HG03575 (cell line): ENCODE data around the gene EDARADD.

Experiments used
- ATAC-seq: cut with Tn5 transposase; IDR thresholded peaks from one replicate; pipeline ENCODE4 v1.9.1; 2021; ENCODE audit not compliant: unreplicated experiment, insufficient number of reproducible peaks, low FRiP score; ENCODE audit errors: extremely low read depth

The EDARADD gene

DNA sequence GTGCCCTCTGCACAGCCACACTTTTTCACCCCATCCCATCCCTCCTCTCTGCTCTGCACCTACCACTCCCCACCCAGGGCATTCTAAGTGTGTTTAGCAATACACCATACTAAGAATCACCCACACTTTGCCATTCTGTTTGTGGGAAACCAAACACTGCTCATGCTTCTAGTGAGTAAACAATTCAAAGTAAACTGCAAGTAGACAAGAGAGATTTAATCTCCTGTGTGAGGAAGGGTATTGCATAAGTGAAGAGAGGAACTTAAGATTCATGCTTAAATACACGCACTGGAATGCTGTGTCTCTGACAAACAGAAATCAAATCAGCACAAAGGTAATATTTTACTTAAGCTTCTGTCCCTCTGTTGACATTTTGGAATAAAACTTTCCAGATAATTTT is 4.8 kb upstream of the EDARADD start:
- ATAC-seq, result no peak

- ATAC-seq, result no peak
Observed at GRCh38 chr1:236391008-236391407, 3.1 kb upstream of the EDARADD start.

GRCh38 chr1:236392182-236392581 is 1.9 kb upstream of the EDARADD start:
- ATAC-seq, result no peak

DNA sequence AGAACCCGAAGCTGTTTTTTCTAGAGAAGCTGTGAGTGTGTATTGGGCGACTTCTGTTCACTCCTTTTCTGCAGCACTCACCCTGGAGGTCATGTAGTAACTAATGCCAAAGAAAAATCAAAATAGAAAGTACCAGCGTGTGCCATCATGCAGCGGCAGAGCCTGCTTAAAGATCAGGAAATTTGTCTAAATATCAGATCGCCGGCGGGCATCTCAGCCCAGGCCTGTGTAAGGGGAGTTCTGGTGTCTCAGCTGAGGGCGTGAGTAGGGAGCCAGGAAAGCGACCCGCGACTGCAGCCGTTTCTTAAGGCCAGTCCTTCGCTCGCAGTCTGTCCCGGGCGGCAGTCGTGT is 768 bp downstream of the EDARADD start:
- no peak for ATAC-seq

GRCh38 chr1:236395230-236395946 is 1.3 kb downstream of the EDARADD start:
- no peak for ATAC-seq

- no peak for ATAC-seq
Observed at GRCh38 chr1:236395947-236396664, 2.0 kb downstream of the EDARADD start.

DNA sequence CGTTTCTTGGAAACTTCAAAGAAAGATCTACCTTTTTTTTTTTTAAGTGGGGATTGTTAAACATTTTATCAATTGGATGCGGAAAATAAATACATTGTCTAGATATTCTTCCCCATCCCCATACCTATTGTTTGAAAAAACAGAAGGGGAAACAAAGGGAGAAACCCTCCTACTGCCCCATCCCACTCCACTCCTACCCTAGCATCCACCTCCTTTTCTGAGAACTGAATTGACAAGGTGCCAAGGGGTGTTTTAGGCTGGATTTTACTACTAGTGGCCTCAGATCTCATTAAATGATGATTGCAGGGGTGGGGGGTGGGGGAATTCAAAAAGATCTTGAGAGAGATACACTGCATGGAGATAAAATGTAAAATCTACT is 2.6 kb downstream of the EDARADD start:
- ATAC-seq, result no peak

DNA sequence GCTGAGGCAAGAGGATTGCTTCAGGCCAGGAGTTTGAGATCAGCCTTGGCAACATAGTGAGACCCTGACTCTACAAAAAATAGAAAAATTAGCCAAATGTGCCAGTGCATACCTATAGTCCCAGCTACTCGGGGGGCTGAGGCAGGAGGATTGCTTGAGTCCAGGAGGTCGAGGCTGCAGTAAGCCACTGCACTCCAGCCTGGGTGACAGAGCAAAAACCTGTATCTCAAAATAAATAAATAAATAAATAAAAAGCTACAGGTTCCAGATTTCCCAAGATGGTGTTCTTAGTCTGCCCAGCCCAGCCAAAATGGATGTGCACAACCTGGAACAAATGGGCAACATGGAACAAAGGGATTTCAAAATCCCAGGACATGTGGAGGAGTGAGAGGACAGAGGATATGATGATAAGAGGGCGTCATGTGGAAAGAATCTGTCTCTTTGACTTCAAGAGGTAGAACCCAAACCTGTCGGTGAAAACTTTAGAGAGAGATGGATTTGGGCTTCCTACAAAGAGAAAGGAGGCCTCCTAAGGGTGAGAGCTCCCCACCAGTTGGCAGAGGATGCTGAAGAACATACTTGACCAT is 3.2 kb downstream of the EDARADD start:
- ATAC-seq, result no peak

DNA sequence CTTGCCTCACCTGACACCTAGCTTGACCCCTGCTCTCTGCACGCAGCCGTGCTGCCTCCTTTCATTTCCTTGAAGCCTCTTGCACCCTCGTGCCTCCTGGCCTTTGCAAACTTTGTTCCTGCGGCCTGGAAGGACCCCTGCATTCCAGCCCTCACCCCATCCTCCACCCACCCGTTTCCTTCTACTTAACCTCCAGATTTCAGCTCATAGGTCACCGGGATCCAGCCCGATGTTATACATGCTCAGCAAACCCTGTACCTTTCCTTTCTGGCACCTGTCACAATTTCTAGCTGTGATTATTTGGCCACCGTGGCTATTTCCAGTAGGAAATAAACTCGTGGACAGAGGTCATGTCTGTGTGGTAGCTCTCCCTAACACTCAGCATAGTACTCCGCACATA is 4.5 kb downstream of the EDARADD start:
- no peak for ATAC-seq

DNA sequence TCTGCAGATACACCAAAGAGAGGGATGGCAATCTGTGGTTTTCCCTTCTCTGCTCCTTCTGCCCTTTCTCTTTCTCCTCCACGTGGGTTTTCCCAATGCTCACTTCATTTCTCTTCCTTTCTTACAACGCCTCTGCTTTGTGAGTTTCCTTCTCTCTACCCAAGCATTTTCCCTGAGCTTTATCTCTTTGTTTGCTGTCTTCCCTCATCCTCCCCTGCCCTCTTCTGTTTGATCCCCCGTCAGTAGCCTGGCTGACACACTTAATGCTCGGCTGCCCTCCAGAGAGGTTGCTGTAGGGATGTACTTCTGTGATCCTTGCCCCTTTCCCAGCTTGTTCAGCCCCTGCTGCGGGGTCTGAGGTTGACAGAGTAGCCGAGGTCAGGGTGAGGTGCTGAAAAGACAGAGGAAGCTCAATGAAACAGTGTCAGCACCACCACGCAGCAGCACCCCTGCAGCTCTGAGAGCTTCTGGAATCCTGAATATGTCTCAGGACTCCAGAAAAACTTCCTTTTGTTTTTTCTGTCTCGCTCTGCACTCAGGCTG is 6.0 kb downstream of the EDARADD start:
- ATAC-seq, result no peak

GRCh38 chr1:236401698-236402097 is 7.6 kb downstream of the EDARADD start:
- ATAC-seq, result no peak

GRCh38 chr1:236403905-236404696 is 10.0 kb downstream of the EDARADD start:
- ATAC-seq, result no peak

DNA sequence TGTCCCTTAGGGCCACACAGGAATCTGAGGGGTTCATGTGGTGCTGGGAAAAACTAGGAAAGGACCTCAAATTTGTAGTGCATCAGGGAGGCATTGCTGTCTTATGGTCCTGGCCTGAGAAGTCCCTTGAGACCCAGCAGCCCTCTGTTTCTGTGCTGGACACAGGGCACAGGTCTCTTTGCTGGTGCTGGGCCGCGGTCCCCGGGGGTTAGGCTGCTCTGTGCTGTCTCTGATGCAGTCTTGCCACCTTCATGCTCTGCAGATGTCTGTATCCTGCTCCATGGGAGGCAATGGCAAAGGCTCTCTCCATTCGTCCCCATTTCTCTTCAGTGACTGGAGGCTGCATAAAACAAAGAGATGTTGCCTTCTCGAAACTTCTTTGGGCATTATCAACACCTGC is 13.0 kb downstream of the EDARADD start:
- no peak for ATAC-seq

DNA sequence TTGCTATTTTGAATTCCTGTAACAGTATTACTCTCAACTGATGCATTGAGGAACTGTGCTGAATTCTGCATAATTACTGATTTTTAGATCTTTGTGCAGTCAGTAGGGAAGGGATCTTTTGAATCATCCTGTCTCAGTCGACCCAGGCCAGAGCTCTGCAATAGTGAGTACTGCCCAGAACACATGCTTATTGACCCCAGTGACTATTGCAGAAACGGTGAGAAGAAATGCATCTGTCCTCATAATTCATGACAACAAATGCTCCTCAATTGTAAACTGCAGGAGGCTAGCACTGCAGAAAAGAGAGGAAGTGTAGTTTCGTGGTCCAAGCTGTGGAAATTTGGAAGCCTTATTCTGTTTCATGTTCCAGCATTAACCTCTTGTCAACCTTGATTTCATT is 19.6 kb downstream of the EDARADD start:
- no peak for ATAC-seq

DNA sequence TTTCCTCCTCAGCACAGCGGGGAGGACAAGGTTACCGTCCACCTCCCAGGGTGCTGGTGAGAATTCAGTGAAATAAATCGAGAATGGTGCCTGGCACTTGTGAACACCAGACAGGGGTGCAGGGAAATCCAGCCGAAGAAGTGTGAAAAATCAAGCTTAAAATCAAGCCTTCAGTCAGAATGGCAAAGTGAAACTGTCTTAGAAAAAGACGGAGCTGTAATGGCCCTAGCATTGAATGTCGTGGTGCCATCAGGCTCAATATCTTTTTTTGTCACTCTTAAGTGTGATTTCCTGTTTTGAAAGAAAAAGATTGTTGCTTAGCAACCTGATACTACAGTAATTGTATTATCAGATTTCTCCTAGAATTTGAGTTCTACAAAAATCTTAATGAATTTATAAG is 22.1 kb downstream of the EDARADD start:
- no peak for ATAC-seq

DNA sequence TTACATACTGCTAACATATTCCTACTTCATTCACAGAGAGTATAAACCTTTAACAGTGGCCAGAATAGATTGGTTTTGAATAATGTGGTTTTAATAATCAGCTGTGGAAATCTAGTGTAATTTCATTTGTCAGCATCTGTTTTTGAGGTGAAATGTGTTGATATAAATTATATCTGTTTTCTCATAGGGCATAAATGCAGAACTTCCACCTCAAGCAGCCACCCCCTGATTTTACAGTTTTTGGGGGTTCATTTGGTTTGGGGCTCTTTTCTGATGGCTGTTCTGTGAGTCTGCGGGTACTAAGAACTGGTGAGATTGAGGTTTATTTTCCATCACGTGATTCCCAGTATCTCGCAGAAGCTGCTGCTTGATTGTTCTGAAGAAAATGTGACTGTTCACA is 23.2 kb downstream of the EDARADD start:
- no peak for ATAC-seq

DNA sequence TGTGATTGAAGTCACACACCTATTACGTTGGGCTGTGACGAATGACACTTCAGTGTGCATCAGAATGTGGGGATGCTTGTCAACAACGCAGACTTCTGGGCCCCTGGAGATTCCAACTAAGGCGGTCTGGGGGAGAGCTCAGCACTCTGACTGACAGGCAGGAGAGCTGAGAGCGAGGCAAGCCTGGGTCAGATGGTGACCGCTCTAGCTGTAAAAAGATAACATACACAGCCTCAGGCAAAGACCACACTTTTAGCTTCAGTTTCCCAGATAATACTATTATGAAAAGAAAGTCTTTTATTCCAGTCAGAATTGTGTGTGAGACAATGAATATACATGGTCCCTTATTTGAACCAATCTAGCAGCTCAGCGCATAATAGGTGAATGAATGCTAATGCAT is 25.4 kb downstream of the EDARADD start:
- no peak for ATAC-seq

DNA sequence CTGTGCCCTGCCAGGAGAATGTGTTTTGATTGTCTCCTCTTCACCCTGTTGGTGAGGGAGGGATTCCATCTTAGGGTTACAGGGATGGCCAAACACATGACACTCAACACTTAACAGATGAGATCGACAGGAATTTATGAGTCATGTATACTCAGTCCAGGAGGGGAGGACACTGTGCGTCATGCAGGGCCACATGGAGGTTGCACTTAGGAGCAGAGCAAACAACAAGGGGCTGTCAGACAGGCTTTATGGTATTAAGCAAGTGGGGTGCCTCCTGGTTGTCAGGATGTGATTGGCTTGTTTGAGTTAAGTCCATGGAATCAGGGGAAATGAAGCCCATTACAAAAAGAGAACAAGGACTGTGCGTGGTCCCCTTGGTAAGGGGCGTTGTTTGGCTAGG is 26.9 kb downstream of the EDARADD start:
- ATAC-seq, result no peak

DNA sequence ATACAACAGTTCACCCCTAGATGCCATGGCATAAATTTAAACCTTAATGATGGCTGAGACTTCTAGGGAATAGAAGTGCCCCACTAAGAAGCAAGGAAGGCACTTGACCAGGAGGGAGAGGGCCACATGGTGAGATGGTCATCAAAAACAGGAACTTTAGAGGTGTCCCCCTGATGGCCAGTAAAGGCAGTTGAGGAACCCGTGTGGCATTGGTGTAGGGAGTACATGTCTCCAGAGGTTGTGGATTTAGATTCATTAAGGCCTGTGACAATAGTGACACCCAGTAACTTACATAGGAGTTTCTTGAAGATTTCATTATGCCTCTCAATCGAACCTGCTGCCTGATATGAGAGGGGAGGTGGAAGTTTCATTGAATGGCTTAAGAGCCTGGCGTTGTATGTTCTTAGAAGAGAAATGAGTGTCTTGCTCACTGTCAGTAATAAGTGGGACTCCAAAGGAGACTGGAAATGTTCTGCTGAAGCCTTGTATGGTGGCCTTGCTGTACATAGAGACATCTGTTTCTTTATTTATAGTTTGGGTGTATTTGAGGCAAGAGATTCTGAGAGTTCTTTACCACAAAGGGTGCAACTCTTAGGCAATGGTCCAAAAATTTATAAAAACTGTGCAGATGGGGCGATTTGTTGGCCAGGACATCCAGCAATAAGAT is 27.9 kb downstream of the EDARADD start:
- no peak for ATAC-seq
